Heart left ventricle (tissue), 16 donors: ENCODE measurements around the gene PLCL1. TPM values are rescaled to one million over a fixed set of nuclear protein-coding genes. Genes with fewer than 3 reads are reported as not detected.

Experiments used
- ATAC-seq, 4 donors: fragments of 200-7000 bp; cut with Tn5 transposase; one replicate each; pipeline ENCODE4 v1.9.1; 2020 to 2022; ENCODE audit warnings: moderate library complexity in 4 of 4, mild to moderate bottlenecking in 3 of 4, moderate number of reproducible peaks in 1 of 4
- DNase-seq, 5 donors: peaks; one replicate each; pipeline ENCODE4 v3.0.0-alpha.2; 2020
- H3K27ac ChIP-seq, 12 donors: fragments of 200-600 bp; sonication (generic) in 4 of 12; one replicate each; pipeline versions ENCODE4 v1.5.0 to v1.8.0; 2016 to 2022; ENCODE audit warnings: mild to moderate bottlenecking in 2 of 12
- H3K27me3 ChIP-seq, 9 donors: fragments of 200-600 bp; sonication (generic) in 2 of 9; one replicate each; pipeline versions ENCODE4 v1.5.1 to v1.8.0; 2016 to 2022; ENCODE audit warnings: mild to moderate bottlenecking in 3 of 9
- H3K36me3 ChIP-seq, 9 donors: fragments of 200-600 bp; sonication (generic) in 2 of 9; one replicate each; pipeline versions ENCODE4 v1.5.0 to v1.8.0; 2018 to 2022; ENCODE audit warnings: mild to moderate bottlenecking in 2 of 9
- H3K4me1 ChIP-seq, 12 donors: fragments of 200-600 bp; sonication (generic) in 4 of 12; one replicate each; pipeline versions ENCODE4 v1.5.0 to v1.8.0; 2016 to 2022; ENCODE audit warnings: mild to moderate bottlenecking in 3 of 12
- H3K4me3 ChIP-seq, 12 donors: fragments of 200-600 bp; sonication (generic) in 4 of 12; one replicate each; pipeline versions ENCODE4 v1.5.0 to v1.8.0; 2017 to 2022; ENCODE audit warnings: mild to moderate bottlenecking in 9 of 12, moderate library complexity in 4 of 12
- H3K9me3 ChIP-seq, 12 donors: fragments of 200-600 bp; sonication (generic) in 4 of 12; one replicate each; pipeline versions ENCODE4 v1.5.0 to v1.8.0; 2016 to 2022; ENCODE audit warnings: mild to moderate bottlenecking in 1 of 12
- CTCF ChIP-seq, 12 donors: fragments of 200-600 bp; sonication (generic) in 4 of 12; IDR thresholded peaks; one replicate each; pipeline versions ENCODE4 v1.5.0 to v1.8.0; 2018 to 2022; ENCODE audit warnings: antibody characterized with exemption in 12 of 12, mild to moderate bottlenecking in 5 of 12
- POLR2A ChIP-seq, 2 donors: fragments of 450-650 bp; IDR thresholded peaks; one replicate each; pipeline ENCODE4 v1.6.1; 2017; ENCODE audit warnings: antibody characterized with exemption in 2 of 2, mild to moderate bottlenecking in 2 of 2, moderate library complexity in 2 of 2
- WGBS, 4 donors: extraction: QIAGEN DNeasy Blood & Tissue Kit in 2 of 4; methylation state at CpG; one replicate each; pipeline versions ENCODE4 v1.1.5 to v1.1.7; 2013 to 2018; 5-methylcytosine and 5-hydroxymethylcytosine counted together
- intact Hi-C, 10 donors: fragments of 100-400 bp; cut with DNase I; formaldehyde crosslinking; loops; one replicate each; pipeline versions ENCODE4 v1.11.1 to v1.14.2; 2022
- polyA plus RNA-seq, 2 donors: library from polyadenylated mRNA; stranded (reverse); fragments of 200-250 nt; gene quantifications; one replicate each; pipeline ENCODE4 v1.2.3, GENCODE V29; 2013
- total RNA-seq, 9 donors: library from RNA; depleted of rRNA in 2 of 9; stranded (reverse); fragments of >200 nt in 2 of 9; fragmentation: NEBNext Ultra II Directional in 3 of 9; extraction: Animal tissue kit (Norgen Biotek cat#: 25700) in 3 of 9; gene quantifications; one replicate each; pipeline versions ENCODE4 v1.1.0 to v1.2.4, GENCODE V29; 2016 to 2023
- donor health status: ischemic (EF 13 %, LVEDD 7.1; RV severe dilation, severe dysfunction).
- donor health status: healthy with polysubstance abuse.
- donor health status: DM: no; HTN: yes; CAD: no.
- donor health status: DM: no; HTN: no; CAD: no.
- donor health status: ischemic (EF 25% LVEDD 6.9; RV normal size, moderate dysfunction).
- donor health status: ischemic (EF 25% LVEDD 5.7; RV mildly dilated, moderate dysfunction).
- donor health status: healthy.
- donor health status: DM: yes; HTN: yes; CAD: no.
- donor health status: ischemic (EF 35%, LVEDD 5.7; RV mildly dilated, moderate dysfunction).
- donor health status: nonischemic (EF 11% LVEDD 7.7; RV severe dilation, severe dysfunction).
- donor health status: DM: yes; HTN: yes; CAD: no.
- donor health status: PGD.
- donor health status: ischemic (EF 29% LVEDD 5.4; RV normal size, mild dysfunction).
- donor health status: nonischemic (EF 23%, LVEDD 6.1; RV moderate dilation, normal function).

Gene PLCL1
- total and polyA plus RNA-seq, 11 donors: 22.0 to 126 (median 90.4) TPM

GRCh38 chr2:197949224-197949623 lies 144.8 kb downstream of the PLCL1 start:
- TF ChIP-seq CTCF (IDR thresholded peaks at IDR 0.05) (no peak), POLR2A (IDR thresholded peaks at IDR 0.05) (no peak)
- H3K4me1 ChIP-seq: peaks cover 0 to 66% (median 28%) of the 10 kb centered on the region in 12 donors
- H3K4me3 ChIP-seq: no peak overlapping the region
- no peaks in the 10 kb centered on the region for H3K27me3 ChIP-seq
- intact Hi-C loops: no loop called here
- DNase-seq (no peak), ATAC-seq (no peak)
- no peaks in the 10 kb centered on the region for H3K36me3 ChIP-seq
- no peaks in the 10 kb centered on the region for H3K9me3 ChIP-seq
- peak overlapping the region in 1 of 12 donors; percentile 5 for H3K27ac ChIP-seq

- Histone ChIP-seq H3K4me1 (peaks cover 0 to 71% (median 30%) of the 10 kb centered on the region in 12 donors), H3K36me3 (no peaks in the 10 kb centered on the region), H3K9me3 (no peaks in the 10 kb centered on the region), H3K4me3 (no peak overlapping the region), H3K27me3 (no peaks in the 10 kb centered on the region), H3K27ac (peak overlapping the region in 7 of 12 donors; percentile 8 to 54 (median 36))
- TF ChIP-seq CTCF (IDR thresholded peaks at IDR 0.05) (no peak), POLR2A (IDR thresholded peaks at IDR 0.05) (no peak)
- no peak for ATAC-seq
- intact Hi-C loops: loop anchor here in 3 of 10 donors (10.0 kb wide), 2 partner anchors 65 to 145 kb away; partner anchors contain the start of gene PLCL1 (in 2 of the 3)
- WGBS, 4 donors: 80 to 87% (median 83%) methylated on average over 3 of the region's 3 CpGs
- DNase-seq: no peak
These were observed 145.6 kb downstream of the PLCL1 start for GRCh38 chr2:197950006-197950405.

GRCh38 chr2:197950724-197951123 lies 146.3 kb downstream of the PLCL1 start:
- Histone ChIP-seq H3K27me3 (no peaks in the 10 kb centered on the region), H3K4me1 (peaks cover 0 to 77% (median 32%) of the 10 kb centered on the region in 12 donors), H3K9me3 (peaks cover 0 to 3% (median 0%) of the 10 kb centered on the region in 12 donors), H3K36me3 (no peaks in the 10 kb centered on the region), H3K4me3 (no peak overlapping the region), H3K27ac (peak overlapping the region in 7 of 12 donors; percentile 23 to 54 (median 42))
- DNase-seq (no peak), ATAC-seq (peak in 2 of 4 donors; percentile 38 to 50)
- no peak for TF ChIP-seq CTCF (IDR thresholded peaks at IDR 0.05)
- TF ChIP-seq POLR2A (IDR thresholded peaks at IDR 0.05): no peak
- intact Hi-C loops: loop anchor here in 3 of 10 donors (10.0 kb wide), 2 partner anchors 66 to 146 kb away; partner anchors contain the start of gene PLCL1 (in 2 of the 3)
- 54 to 79% (median 58%) methylated on average over 1 of the region's 1 CpG for WGBS, 4 donors

- Histone ChIP-seq H3K4me3 (no peak overlapping the region), H3K36me3 (no peaks in the 10 kb centered on the region), H3K4me1 (peaks cover 0 to 60% (median 24%) of the 10 kb centered on the region in 12 donors), H3K27ac (peak overlapping the region in 3 of 12 donors; percentile 2 to 45 (median 4)), H3K27me3 (no peaks in the 10 kb centered on the region), H3K9me3 (peaks cover 0 to 9% (median 0%) of the 10 kb centered on the region in 12 donors)
- DNase-seq (no peak), ATAC-seq (no peak)
- intact Hi-C loops: loop anchor here in 3 of 10 donors (10.0 kb wide), 2 partner anchors 68 to 148 kb away; partner anchors contain the start of gene PLCL1 (in 2 of the 3)
- WGBS, 4 donors: 78 to 83% (median 80%) methylated on average over 5 of the region's 5 CpGs
- no peak for TF ChIP-seq CTCF (IDR thresholded peaks at IDR 0.05)
- no peak for TF ChIP-seq POLR2A (IDR thresholded peaks at IDR 0.05)
These were observed 148.3 kb downstream of the PLCL1 start for GRCh38 chr2:197952540-197953202.
